Coronary artery (tissue), 2 donors: ENCODE data around the gene FOXL2.

Source experiments
- DNase-seq: peaks from one replicate; pipeline ENCODE4 v3.0.0-alpha.2; 2017; ENCODE audit warnings: low spot score
- H3K27ac ChIP-seq, 2 donors: fragments of 200-600 bp; sonication (generic); one replicate each; pipeline ENCODE4 v1.5.1; 2016 to 2019
- H3K4me3 ChIP-seq: fragments of 200-600 bp; sonication (generic); 2 replicates; pipeline ENCODE4 v1.5.1; 2016; ENCODE audit warnings: mild to moderate bottlenecking, moderate library complexity
- TF ChIP-seq, protein P1 (sequence below): fragments of 200-600 bp; sonication (generic); IDR thresholded peaks from one replicate; pipeline ENCODE4 v1.5.1; 2019; ENCODE audit warnings: antibody characterized with exemption

The FOXL2 gene

DNA sequence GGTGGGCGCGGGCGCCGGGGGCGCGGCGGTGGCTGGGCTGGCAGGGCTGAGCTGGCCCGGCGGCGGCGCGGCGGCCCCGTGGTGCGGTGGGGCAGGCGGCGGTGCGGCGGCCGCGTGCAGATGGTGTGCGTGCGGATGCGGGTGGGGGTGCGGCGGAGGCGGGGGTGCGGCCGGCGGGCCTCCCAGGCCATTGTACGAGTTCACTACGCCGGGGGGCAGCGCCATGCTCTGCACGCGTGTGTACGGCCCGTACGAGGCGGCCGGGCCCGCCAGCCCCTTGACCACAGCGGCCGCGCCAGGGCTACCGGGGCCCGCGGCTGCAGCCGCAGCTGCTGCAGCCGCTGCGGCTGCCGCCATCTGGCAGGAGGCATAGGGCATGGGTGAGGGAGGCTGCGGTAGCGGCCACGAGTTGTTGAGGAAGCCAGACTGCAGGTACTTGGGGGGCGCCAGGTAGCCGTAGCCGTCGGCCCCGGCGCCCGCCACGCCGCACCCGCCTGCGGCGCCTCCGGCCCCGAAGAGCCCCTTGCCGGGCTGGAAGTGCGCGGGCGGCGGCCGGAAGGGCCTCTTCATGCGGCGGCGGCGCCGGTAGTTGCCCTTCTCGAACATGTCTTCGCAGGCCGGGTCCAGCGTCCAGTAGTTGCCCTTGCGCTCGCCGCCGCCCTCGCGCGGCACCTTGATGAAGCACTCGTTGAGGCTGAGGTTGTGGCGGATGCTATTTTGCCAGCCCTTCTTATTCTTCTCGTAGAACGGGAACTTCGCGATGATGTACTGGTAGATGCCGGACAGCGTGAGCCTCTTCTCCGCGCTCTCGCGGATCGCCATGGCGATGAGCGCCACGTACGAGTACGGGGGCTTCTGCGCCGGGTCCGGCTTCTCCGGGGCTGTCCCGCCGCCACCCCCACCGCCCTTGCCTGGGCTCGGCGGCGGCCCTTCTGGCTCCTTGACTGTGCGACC, 951 bp downstream of the FOXL2 start:
- DNase-seq, result peak; percentile 61
- TF ChIP-seq, protein P1, sequence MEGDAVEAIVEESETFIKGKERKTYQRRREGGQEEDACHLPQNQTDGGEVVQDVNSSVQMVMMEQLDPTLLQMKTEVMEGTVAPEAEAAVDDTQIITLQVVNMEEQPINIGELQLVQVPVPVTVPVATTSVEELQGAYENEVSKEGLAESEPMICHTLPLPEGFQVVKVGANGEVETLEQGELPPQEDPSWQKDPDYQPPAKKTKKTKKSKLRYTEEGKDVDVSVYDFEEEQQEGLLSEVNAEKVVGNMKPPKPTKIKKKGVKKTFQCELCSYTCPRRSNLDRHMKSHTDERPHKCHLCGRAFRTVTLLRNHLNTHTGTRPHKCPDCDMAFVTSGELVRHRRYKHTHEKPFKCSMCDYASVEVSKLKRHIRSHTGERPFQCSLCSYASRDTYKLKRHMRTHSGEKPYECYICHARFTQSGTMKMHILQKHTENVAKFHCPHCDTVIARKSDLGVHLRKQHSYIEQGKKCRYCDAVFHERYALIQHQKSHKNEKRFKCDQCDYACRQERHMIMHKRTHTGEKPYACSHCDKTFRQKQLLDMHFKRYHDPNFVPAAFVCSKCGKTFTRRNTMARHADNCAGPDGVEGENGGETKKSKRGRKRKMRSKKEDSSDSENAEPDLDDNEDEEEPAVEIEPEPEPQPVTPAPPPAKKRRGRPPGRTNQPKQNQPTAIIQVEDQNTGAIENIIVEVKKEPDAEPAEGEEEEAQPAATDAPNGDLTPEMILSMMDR, result no peak
- Histone ChIP-seq H3K27ac (no peak overlapping the region), H3K4me3 (peak overlapping the region; percentile 72)

- TF ChIP-seq, protein P1, result no peak
- H3K27ac ChIP-seq, result no peak overlapping the region
- peak; percentile 71 for DNase-seq
- H3K4me3 ChIP-seq, result peak overlapping the region; percentile 72
Measured at GRCh38 chr3:138944929-138945708, 1.8 kb downstream of the FOXL2 start.

- Histone ChIP-seq H3K4me3 (peak overlapping the region; percentile 72), H3K27ac (no peak overlapping the region)
- DNase-seq, result no peak
- TF ChIP-seq, protein P1, result no peak
Measured at GRCh38 chr3:138944654-138944928, 2.3 kb downstream of the FOXL2 start.

DNA sequence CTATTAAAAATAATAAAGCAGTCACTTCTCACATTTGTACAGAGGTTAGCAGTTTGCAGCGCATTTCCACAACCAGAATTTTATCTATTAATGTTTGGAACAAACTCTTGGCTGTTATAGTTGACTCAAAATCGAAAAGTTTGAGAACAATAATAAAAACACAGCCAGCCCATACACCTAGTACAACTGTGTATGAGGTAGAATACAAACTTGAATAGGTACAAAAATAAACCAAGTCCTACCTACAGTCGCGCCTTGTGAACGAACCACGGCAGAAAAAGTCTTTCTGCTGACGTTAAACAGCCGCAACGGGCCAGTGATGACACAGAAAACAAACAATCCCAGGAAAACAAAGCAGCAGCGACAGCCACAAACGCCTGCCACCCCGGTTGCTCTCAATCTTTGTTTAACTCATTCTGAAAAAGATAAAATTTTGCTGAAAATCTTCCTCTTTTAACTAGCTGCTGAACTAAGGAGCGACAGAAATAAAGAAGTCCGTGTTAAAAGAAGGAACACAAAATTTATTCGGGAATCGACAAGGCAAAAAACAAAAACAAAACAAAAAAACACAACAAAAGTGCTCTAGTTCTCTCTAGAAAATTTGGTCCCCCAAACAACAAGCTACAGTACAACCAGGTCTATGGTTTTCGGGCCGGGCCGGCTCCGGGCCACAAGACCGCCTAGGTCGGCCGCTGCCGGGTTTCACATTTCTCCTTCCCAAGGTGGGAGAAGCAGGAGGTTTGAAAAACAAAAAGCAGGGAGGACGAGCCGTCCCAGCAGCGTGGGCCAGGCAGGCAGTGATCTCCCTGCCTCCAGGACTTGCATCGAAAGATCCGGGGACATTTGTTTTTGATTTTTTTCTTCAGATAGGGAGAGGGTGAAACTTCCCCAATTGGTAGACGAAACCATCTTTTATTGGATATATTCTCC, 2.9 kb downstream of the FOXL2 start:
- H3K27ac ChIP-seq, result no peak overlapping the region
- DNase-seq, result peak; percentile 45
- H3K4me3 ChIP-seq, result peak overlapping the region; percentile 9
- TF ChIP-seq, protein P1, result no peak

- TF ChIP-seq, protein P1, result no peak
- H3K4me3 ChIP-seq, result no peak overlapping the region
- peak; percentile 59 for DNase-seq
- H3K27ac ChIP-seq, result no peak overlapping the region
Measured at GRCh38 chr3:138942861-138943623, 3.9 kb downstream of the FOXL2 start.

- TF ChIP-seq, protein P1, result no peak
- Histone ChIP-seq H3K4me3 (no peak overlapping the region), H3K27ac (no peak overlapping the region)
- DNase-seq, result no peak
Measured at GRCh38 chr3:138942271-138942670, 4.7 kb downstream of the FOXL2 start.
